HCT116 (cell line): ENCODE data around the gene OR7C1. TPM values are rescaled to one million over a fixed set of nuclear protein-coding genes. Genes with fewer than 3 reads are reported as not detected.

Source experiments
- ATAC-seq: fragments of 200-7000 bp; cut with Tn5 transposase; 2 replicates; pipeline ENCODE4 v1.9.1; 2020; ENCODE audit warnings: mild to moderate bottlenecking, moderate library complexity
- Bru-seq: library from RNA; stranded (reverse); fragments of 400-500 nt; gene quantifications from one replicate; lab custom pipeline; 2021; lab: Mats Ljungman, UMichigan
- BruChase-seq, 2 experiments: library from RNA; stranded (reverse); fragments of 400-500 nt; gene quantifications; one replicate each; lab custom pipeline; 2021; lab: Mats Ljungman, UMichigan
- BruUV-seq: library from RNA; stranded (reverse); fragments of 400-500 nt; replicated peaks from 2 replicates; lab custom pipeline; 2021; lab: Mats Ljungman, UMichigan
- CTCF ChIA-PET: fragments of 300-600 bp; sonication (Branson Sonifier 250); formaldehyde crosslinking; loops from one replicate; lab custom pipeline; 2021; ENCODE audit warnings: antibody characterized with exemption; lab: Charles Lee
- POLR2A ChIA-PET: fragments of 300-600, 350-600 bp; sonication (Branson Sonifier 250); formaldehyde crosslinking; loops from one replicate; lab custom pipeline; 2021; ENCODE audit warnings: antibody characterized with exemption; lab: Charles Lee
- RAD21 ChIA-PET, 2 experiments: fragments of 300-600 bp; sonication (Branson Sonifier 250); formaldehyde crosslinking; loops; one replicate each; lab custom pipeline; 2023; ENCODE audit warnings: low total read pairs in 2 of 2; ENCODE audit not compliant: uncharacterized antibody in 2 of 2, unreplicated experiment in 2 of 2, low non-redundant PET in 1 of 2; lab: Charles Lee
- DNase-seq: peaks from one replicate; pipeline ENCODE4 v3.0.0-alpha.2; 2010; ENCODE audit warnings: low read depth, low spot score
- H2AFZ ChIP-seq: fragments of 200-600 bp; shearing (Covaris generic), sonication (generic); 2 replicates; pipeline ENCODE4 v1.6.1; 2017; ENCODE audit warnings: low read depth, mixed run types, mixed read lengths, antibody characterized with exemption, low read length; ENCODE audit not compliant: poor library complexity, severe bottlenecking
- H3K27ac ChIP-seq: 2 replicates; pipeline ENCODE4 v1.5.1; 2012; ENCODE audit warnings: low read depth, low read length
- H3K27me3 ChIP-seq: fragments of 200-600 bp; sonication (generic); 2 replicates; pipeline ENCODE4 v1.6.1; 2016; ENCODE audit warnings: mixed run types, low read length, mixed read lengths; ENCODE audit not compliant: insufficient read depth
- H3K36me3 ChIP-seq, 2 experiments: fragments of 200-500 bp in 1 of 2; fragments of 200-600 bp in 1 of 2; sonication (Bioruptor generic) in 1 of 2; sonication (generic) in 1 of 2; 2 replicates each; pipeline versions ENCODE4 v1.5.1 to v1.6.1; 2014 to 2016; ENCODE audit warnings: low read length in 2 of 2, inconsistent platforms in 1 of 2, mixed read lengths in 1 of 2, mixed run types in 1 of 2; ENCODE audit not compliant: insufficient read depth in 2 of 2, control insufficient read depth in 1 of 2
- H3K4me1 ChIP-seq, 2 experiments: fragments of 200-600 bp in 1 of 2; sonication (generic) in 1 of 2; 2 replicates each; pipeline versions ENCODE4 v1.5.1 to v1.6.1; 2012 to 2017; ENCODE audit warnings: low read length in 2 of 2, inconsistent platforms in 1 of 2, mild to moderate bottlenecking in 1 of 2, mixed read lengths in 1 of 2, mixed run types in 1 of 2, moderate library complexity in 1 of 2; ENCODE audit not compliant: insufficient read depth in 2 of 2, control insufficient read depth in 1 of 2
- H3K4me2 ChIP-seq: fragments of 200-600 bp; sonication (generic); 2 replicates; pipeline ENCODE4 v1.6.1; 2017; ENCODE audit warnings: mixed run types, low read length, mixed read lengths
- H3K4me3 ChIP-seq, 2 experiments: fragments of 200-600 bp in 1 of 2; sonication (generic) in 1 of 2; replicated peaks in 1 of 2; 2 replicates each; pipeline ENCODE4 v1.5.1; 2011 to 2016; ENCODE audit warnings: low read length in 2 of 2, control low read depth in 1 of 2, low read depth in 1 of 2, mild to moderate bottlenecking in 1 of 2, mixed read lengths in 1 of 2, mixed run types in 1 of 2
- H3K79me2 ChIP-seq: fragments of 200-600 bp; sonication (generic); 2 replicates; pipeline ENCODE4 v1.6.1; 2017; ENCODE audit warnings: mild to moderate bottlenecking, mixed run types, low read length, moderate library complexity, mixed read lengths; ENCODE audit not compliant: insufficient read depth
- H3K9ac ChIP-seq: fragments of 200-600 bp; sonication (generic); 2 replicates; pipeline ENCODE4 v1.6.1; 2016; ENCODE audit warnings: low read length, mixed read lengths
- H3K9me2 ChIP-seq: fragments of 200-600 bp; sonication (generic), shearing (Covaris generic); 2 replicates; pipeline ENCODE4 v1.6.1; 2017; ENCODE audit warnings: mixed run types, mild to moderate bottlenecking, moderate library complexity; ENCODE audit not compliant: insufficient read depth
- H3K9me3 ChIP-seq, 2 experiments: fragments of 200-500 bp in 1 of 2; fragments of 200-600 bp in 1 of 2; sonication (Bioruptor generic) in 1 of 2; sonication (generic) in 1 of 2; 2 replicates each; pipeline ENCODE4 v1.6.1; 2014 to 2017; ENCODE audit warnings: low read length in 2 of 2, mixed read lengths in 2 of 2, inconsistent platforms in 1 of 2, low read depth in 1 of 2, mild to moderate bottlenecking in 1 of 2, mixed run types in 1 of 2, moderate library complexity in 1 of 2; ENCODE audit not compliant: control insufficient read depth in 1 of 2, insufficient read depth in 1 of 2
- H4K20me1 ChIP-seq: fragments of 200-600 bp; sonication (generic), shearing (Covaris generic); 2 replicates; pipeline ENCODE4 v1.6.1; 2017; ENCODE audit warnings: mixed run types, mild to moderate bottlenecking, moderate library complexity; ENCODE audit not compliant: insufficient read depth
- ATF3 ChIP-seq: IDR thresholded peaks from 2 replicates; pipeline ENCODE4 v1.6.1; 2012
- CBX3 ChIP-seq: IDR thresholded peaks from 2 replicates; pipeline ENCODE4 v1.6.1; 2012; ENCODE audit warnings: low read depth
- CTCF ChIP-seq, 3 experiments: fragments of 200-600 bp in 1 of 3; sonication (generic) in 1 of 3; IDR thresholded peaks in 2 of 3; conservative IDR thresholded peaks in 1 of 3; 2 replicates each; pipeline ENCODE4 v1.5.1; 2012 to 2017; ENCODE audit warnings: low read depth in 2 of 3, low read length in 2 of 3, antibody characterized with exemption in 1 of 3, borderline replicate concordance in 1 of 3, control low read depth in 1 of 3, mild to moderate bottlenecking in 1 of 3, mixed read lengths in 1 of 3, mixed run types in 1 of 3, moderate library complexity in 1 of 3; ENCODE audit not compliant: insufficient read depth in 1 of 3
- RAD21 ChIP-seq: IDR thresholded peaks from 2 replicates; pipeline ENCODE4 v1.6.1; 2012; ENCODE audit warnings: low read depth, mild to moderate bottlenecking
- intact Hi-C: fragments of 100-400 bp; cut with micrococcal nuclease; formaldehyde crosslinking; loops from 2 replicates; pipeline ENCODE4 v1.10.0; 2022
- long read RNA-seq: library from polyadenylated mRNA; unstranded; transcript quantifications from one replicate; pipeline ENCODE4 v2.0.0, GENCODE V29; 2021; ENCODE audit not compliant: unreplicated experiment
- polyA plus RNA-seq: library from polyadenylated mRNA; unstranded; fragments of >200 nt; gene quantifications from 2 replicates; pipeline ENCODE4 v1.2.1, GENCODE V29; 2012; ENCODE audit warnings: missing spikeins
- total RNA-seq: library from RNA; stranded (reverse); gene quantifications from one replicate; pipeline ENCODE4 v1.2.1, GENCODE V29; 2021; ENCODE audit not compliant: unreplicated experiment

The OR7C1 gene
- total RNA-seq, result not detected
- polyA plus RNA-seq, result not detected in 2 replicates
- not detected for Bru-seq, nascent RNA
- BruChase-seq, experiment 1, labeled RNA remaining after a 6-hour chase, result not detected
- BruChase-seq, experiment 2, labeled RNA remaining after a 2-hour chase, result not detected
- long read RNA-seq, result 0 reads

DNA sequence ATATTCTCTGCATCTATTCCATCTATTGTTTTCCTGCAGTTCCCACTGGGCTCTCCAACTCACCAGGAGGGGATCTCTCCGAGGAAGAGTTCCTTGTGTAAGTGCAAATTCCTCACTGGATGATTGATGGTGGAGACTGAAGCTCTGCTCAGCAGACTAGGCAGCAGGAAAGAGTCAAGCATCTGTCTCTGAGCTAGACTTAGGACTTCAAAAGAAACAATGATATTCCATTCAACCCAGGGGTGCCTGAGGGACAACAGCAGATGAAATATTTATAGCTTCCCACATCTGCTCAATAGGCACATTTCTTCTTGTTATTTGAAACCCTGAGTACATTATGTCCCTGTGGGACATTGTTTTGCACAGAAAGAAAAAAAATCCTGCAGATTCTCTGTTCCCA is at the start of gene OR7C1, which contains the start of gene OR7A5:
TSS of gene OR7C1 (minus strand) at position 175 of the 400 bp plus-strand sequence. CDS start 35,049 bp downstream, outside the sequence.
TSS of gene OR7A5 (minus strand) at position 175 of the 400 bp plus-strand sequence. CDS start 6,944 bp downstream, outside the sequence.
- H3K27me3 ChIP-seq, result 0 out of 2 replicates have a peak, but pooled peaks cover 6% of the 10 kb centered on the region
- TF ChIP-seq CBX3, result no peak
- TF ChIP-seq, all 23 proteins: peak for 0

DNA sequence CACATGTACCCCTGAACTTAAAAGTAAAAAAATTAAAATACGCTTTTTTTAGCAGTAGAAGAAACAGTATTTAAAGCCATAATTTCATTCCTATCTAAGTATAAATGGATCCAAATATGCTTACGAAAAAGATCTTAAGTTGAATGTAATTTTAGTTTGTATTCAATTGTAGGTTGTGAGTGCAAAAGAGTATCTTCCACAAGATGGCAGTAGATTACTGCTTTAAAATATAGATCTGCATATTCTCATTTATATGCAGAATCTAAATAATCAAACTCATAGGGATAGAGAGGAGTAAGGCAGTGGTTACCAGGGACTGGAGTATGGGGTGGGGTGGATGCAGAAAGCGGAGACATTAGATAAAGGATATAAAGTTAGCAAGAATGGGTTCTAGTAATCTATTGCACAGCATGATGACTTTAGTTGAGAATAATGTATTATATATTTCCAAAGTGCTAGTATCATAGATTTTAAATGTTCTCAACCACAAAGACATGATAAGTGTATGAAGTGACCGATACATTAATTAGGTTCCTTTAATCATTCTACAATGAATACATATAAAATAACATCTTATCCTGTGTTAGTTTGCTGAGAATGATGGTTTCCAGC is 36.7 kb upstream of the OR7C1 start:
- no peaks in the 10 kb centered on the region for H3K36me3 ChIP-seq
- no peaks in the 10 kb centered on the region for H3K4me1 ChIP-seq
- no peak overlapping the region for H3K27ac ChIP-seq
- intact Hi-C loops, result loop anchor here (2.0 to 5.0 kb wide), 4 partner anchors 221 to 685 kb away; no protein-coding TSS in a partner anchor
- POLR2A ChIA-PET, result no interaction called here
- RAD21 ChIA-PET, result no interaction called here
- ATAC-seq, result peak; percentile 62
- H3K4me3 ChIP-seq, result no peak overlapping the region
- H3K27me3 ChIP-seq, result peaks cover 45% of the 10 kb centered on the region
- no peak overlapping the region for H3K9ac ChIP-seq
- peak; percentile 22 for DNase-seq
- CTCF ChIA-PET, result no interaction called here
- no peak overlapping the region for H3K4me2 ChIP-seq
- no peaks in the 10 kb centered on the region for H3K79me2 ChIP-seq
- no peak overlapping the region for H2AFZ ChIP-seq
- no peaks in the 10 kb centered on the region for H3K9me3 ChIP-seq
- no peak for TF ChIP-seq ATF3
- peak; percentile 46 to 80 (median 59); a peak in 5 of 6 replicates for TF ChIP-seq CTCF (IDR thresholded peaks at IDR 0.05 in 2 of 3, conservative IDR thresholded peaks at IDR 0.05 in 1 of 3; ENCODE audit: borderline replicate concordance in 1 of 3, insufficient read depth in 1 of 3, low read depth in 2 of 3, low read length in 2 of 3)
- TF ChIP-seq RAD21, result peak; percentile 73
- no TSS peak for BruUV-seq
- H3K9me2 ChIP-seq, result no peaks in the 10 kb centered on the region
- H4K20me1 ChIP-seq, result no peaks in the 10 kb centered on the region

More for the DNA sequence above, at the start of gene OR7C1, which contains the start of gene OR7A5:
- no peaks in the 10 kb centered on the region for H3K79me2 ChIP-seq
- no peak within 1 kb of the TSS for H3K4me2 ChIP-seq
- no peak within 1 kb of the TSS for H3K27ac ChIP-seq
- H3K4me3 ChIP-seq, result no peak within 1 kb of the TSS
- no peaks in the 10 kb centered on the region for H3K9me3 ChIP-seq
- ATAC-seq (no peak), DNase-seq (no peak)
- H2AFZ ChIP-seq, result no peak within 1 kb of the TSS
- H3K36me3 ChIP-seq, result no peaks in the 10 kb centered on the region
- ChIA-PET CTCF (no interaction called here), RAD21 (no interaction called here), POLR2A (no interaction called here)
- no peaks in the 10 kb centered on the region for H4K20me1 ChIP-seq
- BruUV-seq, result no TSS peak
- H3K9me2 ChIP-seq, result no peaks in the 10 kb centered on the region
- H3K4me1 ChIP-seq, result 0 out of 4 replicates have a peak, but pooled peaks cover 0 to 2% of the 10 kb centered on the region in 2 experiments
- intact Hi-C loops, result no loop called here
- H3K9ac ChIP-seq, result no peak within 1 kb of the TSS
